Amniotic epithelial cell (primary cell): ENCODE results near the gene STIM1.
"Not testable (repeated sequence)": the region's sequence is repeated elsewhere in the genome, so short reads cannot be mapped to it uniquely, and the experiment has no call there.

Source experiments
- DNase-seq: peaks from one replicate; pipeline ENCODE4 v3.0.0-alpha.2; 2010; ENCODE audit warnings: low read depth

STIM1 gene

GRCh38 chr11:3854977-3855807 lies at the start of gene STIM1:
Gene STIM1 (plus strand): TSS chr11:3855664. CDS start chr11:3856271, 607 bp downstream.
- peak; percentile 85 for DNase-seq

- DNase-seq, result peak; percentile 41
Observed at GRCh38 chr11:3807909-3808860, 47.3 kb upstream of the STIM1 start, which contains the start of gene PGAP2. Gene PGAP2 (plus strand): TSS chr11:3808560. CDS start chr11:3811260, 2,700 bp downstream.

- DNase-seq, result peak; percentile 68
Observed at GRCh38 chr11:3808861-3809623, 46.4 kb upstream of the STIM1 start.

GRCh38 chr11:3809624-3809928 lies 45.9 kb upstream of the STIM1 start:
- no peak for DNase-seq

GRCh38 chr11:3810446-3810845 lies 45.0 kb upstream of the STIM1 start:
- DNase-seq, result no peak

GRCh38 chr11:3810951-3811350 lies 44.5 kb upstream of the STIM1 start:
- no peak for DNase-seq

- not testable (repeated sequence) for DNase-seq
Observed at GRCh38 chr11:3814832-3815231, 40.6 kb upstream of the STIM1 start.

GRCh38 chr11:3815845-3816244 lies 39.6 kb upstream of the STIM1 start:
- DNase-seq, result no peak

- no peak for DNase-seq
Observed at GRCh38 chr11:3816673-3817072, 38.8 kb upstream of the STIM1 start.

GRCh38 chr11:3817181-3817800 lies 38.2 kb upstream of the STIM1 start:
- DNase-seq, result no peak

GRCh38 chr11:3820971-3821370 lies 34.5 kb upstream of the STIM1 start:
- DNase-seq, result no peak

GRCh38 chr11:3822312-3822711 lies 33.2 kb upstream of the STIM1 start:
- no peak for DNase-seq

GRCh38 chr11:3823303-3823702 lies 32.2 kb upstream of the STIM1 start:
- peak; percentile 80 for DNase-seq

- no peak for DNase-seq
Observed at GRCh38 chr11:3823762-3824506, 31.5 kb upstream of the STIM1 start.

GRCh38 chr11:3824714-3825472 lies 30.6 kb upstream of the STIM1 start:
- DNase-seq, result peak; percentile 55

- DNase-seq, result no peak
Observed at GRCh38 chr11:3825473-3826154, 29.9 kb upstream of the STIM1 start.

GRCh38 chr11:3826721-3827120 lies 28.7 kb upstream of the STIM1 start:
- DNase-seq, result no peak

- DNase-seq, result no peak
Observed at GRCh38 chr11:3827434-3828186, 27.9 kb upstream of the STIM1 start.

- DNase-seq, result no peak
Observed at GRCh38 chr11:3830088-3830487, 25.4 kb upstream of the STIM1 start.
